OCI-LY3 (cell line): Measurements from ENCODE around the gene CACNA1E.

Experiments used
- H2AFZ ChIP-seq: fragments of 200-600, 300-600 bp; shearing (Covaris generic); 2 replicates; pipeline ENCODE4 v1.6.0; 2014; ENCODE audit warnings: antibody characterized with exemption, low read depth, low read length
- H3K27ac ChIP-seq: fragments of 200-600, 300-600 bp; sonication (generic); 2 replicates; pipeline ENCODE4 v1.5.1; 2014; ENCODE audit warnings: mild to moderate bottlenecking, low read length, moderate library complexity, mixed read lengths
- H3K27me3 ChIP-seq: fragments of 200-600, 300-600 bp; sonication (generic); 2 replicates; pipeline ENCODE4 v1.6.1; 2014; ENCODE audit warnings: low read depth, low read length, mixed read lengths
- H3K36me3 ChIP-seq: fragments of 200-600, 300-600 bp; sonication (generic); replicated peaks from 2 replicates; pipeline ENCODE3; 2014; ENCODE audit warnings: low read depth, low read length, mixed read lengths
- H3K4me1 ChIP-seq: fragments of 300-600, 200-600 bp; sonication (generic); 2 replicates; pipeline ENCODE4 v1.6.1; 2014; ENCODE audit warnings: low read length, mixed read lengths
- H3K4me2 ChIP-seq: fragments of 200-600, 300-600 bp; sonication (generic); 2 replicates; pipeline ENCODE4 v1.6.1; 2014; ENCODE audit warnings: low read length, mixed read lengths
- H3K4me3 ChIP-seq: fragments of 300-600, 200-600 bp; sonication (generic); 2 replicates; pipeline ENCODE4 v1.5.1; 2014; ENCODE audit warnings: antibody characterized with exemption, mild to moderate bottlenecking, low read length, moderate library complexity
- H3K79me2 ChIP-seq: fragments of 300-600, 200-600 bp; shearing (Covaris generic); 2 replicates; pipeline ENCODE4 v1.6.1; 2014; ENCODE audit warnings: mild to moderate bottlenecking, low read length, mixed read lengths
- H3K9ac ChIP-seq: fragments of 300-600, 200-600 bp; shearing (Covaris generic); 2 replicates; pipeline ENCODE4 v1.6.0; 2014; ENCODE audit warnings: mild to moderate bottlenecking, low read length, moderate library complexity
- H3K9me3 ChIP-seq: fragments of 200-600, 300-600 bp; shearing (Covaris generic); 2 replicates; pipeline ENCODE4 v1.6.1; 2014; ENCODE audit warnings: low read length, mixed read lengths; ENCODE audit not compliant: insufficient read depth
- H4K20me1 ChIP-seq: fragments of 200-600, 300-600 bp; sonication (generic); 2 replicates; pipeline ENCODE4 v1.6.1; 2016; ENCODE audit warnings: low read length, mixed read lengths; ENCODE audit not compliant: insufficient read depth
- EZH2phosphoT487 ChIP-seq: fragments of 200-600 bp; shearing (Covaris generic); IDR thresholded peaks from 2 replicates; pipeline ENCODE4 v1.6.1; 2018; ENCODE audit warnings: antibody characterized with exemption, mixed run types, low read depth
- TF ChIP-seq, protein P1 (sequence below): fragments of 200-600, 300-600 bp; sonication (generic); IDR thresholded peaks from 2 replicates; pipeline ENCODE4 v1.5.1; 2014; ENCODE audit warnings: antibody characterized with exemption, low read length, low read depth

Gene CACNA1E

DNA sequence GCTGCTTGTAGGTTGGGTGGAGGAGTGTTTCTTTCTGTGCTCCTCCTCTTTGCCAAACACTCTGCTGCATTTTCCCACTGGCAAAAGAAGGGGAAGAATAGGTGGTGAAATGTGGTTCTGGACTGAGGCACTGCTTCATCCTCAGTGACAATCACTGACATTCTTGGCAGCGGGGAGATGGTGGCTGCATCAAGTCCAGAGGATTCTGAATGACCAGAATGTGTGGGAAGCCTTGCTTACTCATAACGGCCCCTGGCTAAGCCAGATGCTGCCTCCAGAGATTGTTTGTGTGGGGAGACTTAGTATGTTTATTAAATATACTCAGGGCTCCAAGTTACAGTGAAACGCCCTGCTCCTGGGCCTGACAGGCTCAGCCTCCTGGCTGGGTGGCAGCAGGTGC, 160.3 kb downstream of the CACNA1E start:
- H3K27ac ChIP-seq: no peak overlapping the region
- no peaks in the 10 kb centered on the region for H4K20me1 ChIP-seq
- H3K36me3 ChIP-seq: no peaks in the 10 kb centered on the region
- H2AFZ ChIP-seq: no peak overlapping the region
- H3K9me3 ChIP-seq: no peaks in the 10 kb centered on the region
- no peak overlapping the region for H3K9ac ChIP-seq
- TF ChIP-seq, protein P1, sequence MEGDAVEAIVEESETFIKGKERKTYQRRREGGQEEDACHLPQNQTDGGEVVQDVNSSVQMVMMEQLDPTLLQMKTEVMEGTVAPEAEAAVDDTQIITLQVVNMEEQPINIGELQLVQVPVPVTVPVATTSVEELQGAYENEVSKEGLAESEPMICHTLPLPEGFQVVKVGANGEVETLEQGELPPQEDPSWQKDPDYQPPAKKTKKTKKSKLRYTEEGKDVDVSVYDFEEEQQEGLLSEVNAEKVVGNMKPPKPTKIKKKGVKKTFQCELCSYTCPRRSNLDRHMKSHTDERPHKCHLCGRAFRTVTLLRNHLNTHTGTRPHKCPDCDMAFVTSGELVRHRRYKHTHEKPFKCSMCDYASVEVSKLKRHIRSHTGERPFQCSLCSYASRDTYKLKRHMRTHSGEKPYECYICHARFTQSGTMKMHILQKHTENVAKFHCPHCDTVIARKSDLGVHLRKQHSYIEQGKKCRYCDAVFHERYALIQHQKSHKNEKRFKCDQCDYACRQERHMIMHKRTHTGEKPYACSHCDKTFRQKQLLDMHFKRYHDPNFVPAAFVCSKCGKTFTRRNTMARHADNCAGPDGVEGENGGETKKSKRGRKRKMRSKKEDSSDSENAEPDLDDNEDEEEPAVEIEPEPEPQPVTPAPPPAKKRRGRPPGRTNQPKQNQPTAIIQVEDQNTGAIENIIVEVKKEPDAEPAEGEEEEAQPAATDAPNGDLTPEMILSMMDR: no peak
- no peak for TF ChIP-seq EZH2phosphoT487
- peaks cover 54% of the 10 kb centered on the region for H3K27me3 ChIP-seq
- H3K4me3 ChIP-seq: no peak overlapping the region
- no peaks in the 10 kb centered on the region for H3K4me1 ChIP-seq
- H3K79me2 ChIP-seq: no peaks in the 10 kb centered on the region
- H3K4me2 ChIP-seq: no peak overlapping the region

DNA sequence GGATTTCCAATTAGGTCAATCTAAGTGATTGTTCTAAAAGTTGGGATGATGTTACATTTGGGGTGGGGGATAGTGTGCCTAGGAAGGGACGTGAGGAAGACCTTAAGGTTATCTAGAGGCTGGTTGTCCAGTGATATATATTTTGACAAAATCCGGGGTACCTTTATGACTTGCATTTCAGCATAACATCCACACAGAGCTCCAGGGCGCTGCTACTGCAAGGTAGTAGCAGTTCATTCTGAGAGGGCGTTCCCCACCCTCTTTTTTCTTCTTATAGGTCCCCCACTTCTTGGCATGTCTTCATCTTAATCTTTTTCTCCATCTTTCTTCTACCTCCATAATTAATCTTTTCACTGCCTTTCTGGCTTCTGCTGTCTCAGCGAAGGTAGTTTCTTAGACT, 161.9 kb downstream of the CACNA1E start:
- Histone ChIP-seq H3K4me2 (no peak overlapping the region), H3K4me3 (no peak overlapping the region), H3K36me3 (no peaks in the 10 kb centered on the region), H3K27ac (no peak overlapping the region), H3K9me3 (no peaks in the 10 kb centered on the region), H3K27me3 (peaks cover 45% of the 10 kb centered on the region), H3K4me1 (no peaks in the 10 kb centered on the region), H3K79me2 (no peaks in the 10 kb centered on the region), H3K9ac (no peak overlapping the region), H2AFZ (no peak overlapping the region), H4K20me1 (no peaks in the 10 kb centered on the region)
- TF ChIP-seq, protein P1: no peak

DNA sequence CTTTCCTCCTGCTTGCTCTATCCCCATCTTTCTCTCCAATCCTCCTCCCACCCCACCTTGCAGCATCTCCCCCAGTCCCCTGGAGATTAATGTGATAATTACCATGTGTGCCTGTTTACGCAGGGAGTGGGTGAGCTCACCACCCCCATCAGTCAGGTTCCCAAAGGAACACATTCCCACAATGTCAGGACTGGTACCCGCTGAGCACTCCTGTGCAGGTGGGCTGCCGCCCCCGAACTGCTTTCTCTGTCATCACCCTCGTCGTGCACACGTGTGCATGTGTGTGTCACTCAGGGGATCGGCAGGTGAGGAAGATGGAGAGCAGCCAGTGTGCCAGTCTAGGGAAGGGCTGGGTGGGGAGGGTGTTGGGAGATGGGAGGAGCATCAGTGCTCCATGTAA, 163.4 kb downstream of the CACNA1E start:
- H4K20me1 ChIP-seq: no peaks in the 10 kb centered on the region
- no peak overlapping the region for H3K4me2 ChIP-seq
- H3K27ac ChIP-seq: no peak overlapping the region
- H3K79me2 ChIP-seq: no peaks in the 10 kb centered on the region
- H3K27me3 ChIP-seq: peaks cover 48% of the 10 kb centered on the region
- TF ChIP-seq, protein P1: no peak
- TF ChIP-seq EZH2phosphoT487: no peak
- no peak overlapping the region for H2AFZ ChIP-seq
- H3K4me3 ChIP-seq: no peak overlapping the region
- no peaks in the 10 kb centered on the region for H3K4me1 ChIP-seq
- H3K36me3 ChIP-seq: no peaks in the 10 kb centered on the region
- no peak overlapping the region for H3K9ac ChIP-seq
- H3K9me3 ChIP-seq: no peaks in the 10 kb centered on the region

DNA sequence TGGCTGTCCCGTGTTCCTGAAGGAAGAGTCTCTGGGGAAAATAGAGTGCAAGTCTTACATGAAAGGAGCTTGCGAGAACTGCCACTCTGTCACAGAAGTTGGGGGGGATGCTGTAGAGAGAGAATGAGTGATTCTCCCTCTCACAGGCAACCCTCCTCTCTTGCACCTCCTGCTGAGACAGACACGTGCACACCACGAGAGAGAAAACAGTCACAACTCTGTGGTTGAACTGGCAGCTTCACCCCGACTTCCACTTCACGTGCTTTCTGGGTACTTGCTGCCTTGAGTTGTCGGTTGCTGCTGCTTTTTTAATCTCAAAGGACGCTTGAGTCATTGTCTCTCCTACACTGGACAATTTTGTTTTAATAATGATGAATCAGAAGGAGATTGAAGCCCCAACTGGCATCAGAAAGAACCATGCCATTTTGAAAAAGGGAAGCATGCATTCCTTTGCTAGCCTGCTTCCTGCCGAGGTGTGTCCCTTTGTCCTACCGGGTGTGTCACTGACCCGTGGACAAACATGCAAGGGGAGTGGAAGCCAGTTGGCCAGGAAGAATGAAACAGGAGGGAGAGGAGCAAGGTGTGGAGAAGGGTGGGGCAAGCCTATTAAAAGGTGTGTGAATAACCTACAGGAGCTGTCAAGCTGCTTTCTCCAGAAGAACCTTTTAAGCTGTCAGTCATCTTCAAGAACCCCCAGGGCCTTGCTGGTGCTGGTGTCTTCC, 164.2 kb downstream of the CACNA1E start:
- Histone ChIP-seq H3K9me3 (no peaks in the 10 kb centered on the region), H3K9ac (no peak overlapping the region), H2AFZ (no peak overlapping the region), H3K79me2 (no peaks in the 10 kb centered on the region), H3K36me3 (no peaks in the 10 kb centered on the region), H3K4me1 (no peaks in the 10 kb centered on the region), H3K27ac (no peak overlapping the region), H3K4me2 (no peak overlapping the region), H4K20me1 (no peaks in the 10 kb centered on the region), H3K4me3 (no peak overlapping the region), H3K27me3 (peaks cover 51% of the 10 kb centered on the region)
- no peak for TF ChIP-seq EZH2phosphoT487
- TF ChIP-seq, protein P1: no peak
